ENCODE results near the gene FOXE1.

DNA sequence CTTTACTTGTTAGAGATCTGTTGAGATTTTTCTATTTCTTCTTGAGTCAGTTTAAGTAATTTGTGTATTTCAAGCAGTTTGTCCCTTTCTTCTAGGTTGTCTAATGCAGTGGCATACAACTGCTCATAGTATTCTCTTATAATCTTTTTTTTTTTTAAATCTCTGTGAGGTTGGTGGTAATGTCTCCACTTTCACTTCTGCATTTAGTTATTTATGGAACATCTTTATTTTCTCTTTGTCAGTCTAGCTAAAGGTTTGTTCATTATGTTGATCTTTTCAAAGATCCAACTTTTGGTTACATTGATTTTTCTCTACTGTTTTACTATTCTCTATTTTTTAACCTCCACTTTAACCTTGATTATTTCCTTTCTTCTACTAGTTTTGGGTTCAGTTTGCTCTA lies 13.8 kb downstream of the FOXE1 start:
- TF ChIP-seq, protein P1, sequence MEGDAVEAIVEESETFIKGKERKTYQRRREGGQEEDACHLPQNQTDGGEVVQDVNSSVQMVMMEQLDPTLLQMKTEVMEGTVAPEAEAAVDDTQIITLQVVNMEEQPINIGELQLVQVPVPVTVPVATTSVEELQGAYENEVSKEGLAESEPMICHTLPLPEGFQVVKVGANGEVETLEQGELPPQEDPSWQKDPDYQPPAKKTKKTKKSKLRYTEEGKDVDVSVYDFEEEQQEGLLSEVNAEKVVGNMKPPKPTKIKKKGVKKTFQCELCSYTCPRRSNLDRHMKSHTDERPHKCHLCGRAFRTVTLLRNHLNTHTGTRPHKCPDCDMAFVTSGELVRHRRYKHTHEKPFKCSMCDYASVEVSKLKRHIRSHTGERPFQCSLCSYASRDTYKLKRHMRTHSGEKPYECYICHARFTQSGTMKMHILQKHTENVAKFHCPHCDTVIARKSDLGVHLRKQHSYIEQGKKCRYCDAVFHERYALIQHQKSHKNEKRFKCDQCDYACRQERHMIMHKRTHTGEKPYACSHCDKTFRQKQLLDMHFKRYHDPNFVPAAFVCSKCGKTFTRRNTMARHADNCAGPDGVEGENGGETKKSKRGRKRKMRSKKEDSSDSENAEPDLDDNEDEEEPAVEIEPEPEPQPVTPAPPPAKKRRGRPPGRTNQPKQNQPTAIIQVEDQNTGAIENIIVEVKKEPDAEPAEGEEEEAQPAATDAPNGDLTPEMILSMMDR (IDR thresholded peaks at IDR 0.05) = no peak
- TF ChIP-seq ZFX (IDR thresholded peaks at IDR 0.05; ENCODE audit: borderline replicate concordance) = no peak
